GM21447 (cell line): Measurements from ENCODE around the gene LMF1.
"Not testable (repeated sequence)": the region's sequence is repeated elsewhere in the genome, so short reads cannot be mapped to it uniquely, and the experiment has no call there.

Source experiments
- ATAC-seq: cut with Tn5 transposase; IDR thresholded peaks from one replicate; pipeline ENCODE4 v1.9.1; 2021; ENCODE audit not compliant: unreplicated experiment

LMF1 gene

DNA sequence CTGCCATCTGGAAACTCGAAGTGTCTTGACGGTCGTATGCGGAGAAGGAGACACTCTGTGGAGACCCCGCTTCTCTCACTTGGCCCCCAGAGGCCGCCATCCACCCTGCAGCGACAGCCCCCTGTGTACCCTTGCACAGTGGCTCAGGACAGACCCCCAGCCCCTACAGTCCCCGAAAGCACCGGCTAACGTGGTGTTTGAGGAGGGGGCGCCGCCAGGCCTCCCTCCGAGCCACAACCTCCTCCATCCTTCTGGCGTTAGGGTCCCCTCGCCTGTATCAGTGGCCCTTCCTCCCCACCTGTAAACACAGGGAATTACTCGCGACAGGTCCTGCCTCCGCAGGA, 73.6 kb downstream of the LMF1 start:
- no peak for ATAC-seq

DNA sequence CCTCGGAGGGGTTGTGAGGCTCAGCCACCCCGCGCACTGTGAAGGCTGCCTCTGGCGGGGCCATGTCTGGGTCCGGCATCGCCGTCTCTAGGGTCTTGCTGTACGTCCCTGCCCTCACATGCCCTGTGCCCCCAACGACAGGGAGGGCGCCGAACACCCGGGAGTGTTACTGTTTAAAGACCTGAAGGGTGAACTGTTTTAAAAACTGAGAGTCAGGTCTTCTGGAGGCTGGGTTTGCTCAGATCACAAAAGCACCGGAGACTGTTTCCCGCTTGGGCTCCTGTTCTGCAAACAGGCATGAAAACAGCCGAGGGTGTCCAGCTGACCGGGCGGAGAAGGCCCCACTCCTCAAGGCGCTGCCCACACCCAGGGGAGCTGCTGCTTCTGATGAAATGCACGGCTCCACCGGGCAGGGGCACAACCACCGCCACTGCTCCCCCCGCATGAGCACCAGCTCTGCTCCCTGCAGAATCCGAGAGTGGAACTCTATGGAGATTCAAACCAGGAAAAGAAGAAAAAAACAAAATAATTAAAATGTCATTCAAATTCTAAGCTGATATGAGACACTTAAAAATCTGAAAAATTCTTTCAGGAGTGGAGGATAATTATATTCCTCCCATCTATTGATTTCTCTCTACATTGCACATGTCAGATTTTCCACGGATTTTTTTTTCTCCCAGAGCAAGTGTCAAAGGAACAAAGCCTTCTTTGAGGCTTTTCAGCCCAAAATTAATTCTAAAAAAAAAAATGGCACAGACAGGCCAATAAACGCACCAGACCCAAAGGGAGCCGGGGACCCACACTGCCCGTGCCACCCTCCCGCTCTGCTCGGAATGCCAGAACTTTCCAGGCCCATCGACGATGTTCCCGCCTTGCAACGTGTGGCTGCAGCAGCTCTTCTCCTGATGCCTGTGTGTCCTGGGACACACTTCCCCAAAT, 74.3 kb downstream of the LMF1 start:
- no peak for ATAC-seq

DNA sequence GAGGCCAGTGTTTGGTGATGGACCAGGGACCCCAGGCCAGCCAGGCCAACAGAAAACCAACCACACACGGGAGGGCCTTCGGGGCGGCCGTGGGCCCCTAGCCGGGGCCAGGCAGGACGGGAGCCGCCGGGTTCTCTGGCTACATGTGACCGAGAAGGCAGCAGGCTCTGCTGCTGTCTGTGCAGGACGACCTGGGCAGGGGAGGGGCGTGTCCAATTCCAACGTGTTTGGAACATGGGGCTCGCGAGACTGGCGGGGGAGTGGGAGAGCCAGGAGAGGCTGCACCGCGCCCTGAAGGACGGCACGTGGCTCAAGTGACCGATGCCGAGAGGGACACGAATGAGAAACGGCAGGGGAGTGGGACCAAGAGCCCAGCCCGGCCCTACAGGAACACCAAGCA, 75.4 kb downstream of the LMF1 start:
- no peak for ATAC-seq

DNA sequence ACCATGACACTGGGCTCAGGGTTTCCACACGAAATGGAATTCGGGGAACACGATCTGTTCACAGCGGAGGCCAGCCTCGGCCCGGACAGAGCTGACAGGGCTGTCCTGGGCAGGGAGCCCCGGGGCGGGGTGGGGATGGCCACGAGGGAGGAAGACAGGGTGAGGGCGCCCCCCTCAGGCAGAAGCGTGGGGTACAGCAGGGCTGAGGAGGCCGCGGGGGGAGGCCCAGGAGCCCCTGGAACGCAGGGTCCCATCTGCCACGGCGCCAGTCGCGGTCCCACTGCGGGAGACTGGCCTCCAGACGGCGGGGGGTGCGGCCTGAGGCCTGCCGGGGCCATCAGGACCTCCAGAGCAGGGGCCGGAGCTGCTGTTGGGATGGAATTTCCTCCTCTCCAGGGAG, 75.9 kb downstream of the LMF1 start:
- ATAC-seq = no peak

DNA sequence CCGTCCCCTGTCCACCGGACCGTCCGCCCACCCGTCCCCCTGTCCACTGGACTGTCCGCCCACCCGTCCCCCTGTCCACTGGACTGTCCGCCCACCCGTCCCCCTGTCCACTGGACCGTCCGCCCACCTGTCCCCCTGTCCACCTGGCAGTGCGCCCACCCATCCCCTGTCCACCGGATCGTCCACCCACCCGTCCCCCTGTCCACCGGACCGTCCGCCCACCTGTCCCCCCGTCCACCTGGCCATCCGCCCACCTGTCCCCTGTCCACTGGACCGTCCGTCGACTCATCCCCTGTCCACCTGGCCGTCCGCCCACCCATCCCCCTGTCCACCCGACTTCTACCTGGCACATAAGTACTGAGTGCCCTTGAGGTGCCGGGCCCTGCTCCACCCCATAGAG, 76.6 kb downstream of the LMF1 start:
- no peak for ATAC-seq

DNA sequence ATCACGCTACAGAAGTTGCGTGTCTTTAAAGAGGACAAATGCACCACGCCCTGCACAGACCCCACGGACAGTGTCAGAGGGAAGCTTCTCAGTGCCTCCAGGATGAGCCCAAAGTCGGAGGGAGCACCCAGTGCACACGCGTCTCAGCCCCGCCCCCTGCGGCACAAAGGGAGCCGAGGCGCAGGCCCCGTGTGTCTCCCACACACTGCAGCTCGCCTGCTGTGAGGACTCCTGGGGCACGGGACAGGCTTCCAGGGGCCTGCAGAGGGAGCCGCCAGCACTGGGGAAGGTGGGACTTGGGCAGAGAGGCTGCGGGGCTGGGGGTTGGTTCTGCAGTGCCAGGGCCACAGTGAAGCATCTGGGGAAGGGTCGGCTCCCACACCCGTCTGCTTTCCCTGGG, 77.4 kb downstream of the LMF1 start:
- ATAC-seq = no peak

DNA sequence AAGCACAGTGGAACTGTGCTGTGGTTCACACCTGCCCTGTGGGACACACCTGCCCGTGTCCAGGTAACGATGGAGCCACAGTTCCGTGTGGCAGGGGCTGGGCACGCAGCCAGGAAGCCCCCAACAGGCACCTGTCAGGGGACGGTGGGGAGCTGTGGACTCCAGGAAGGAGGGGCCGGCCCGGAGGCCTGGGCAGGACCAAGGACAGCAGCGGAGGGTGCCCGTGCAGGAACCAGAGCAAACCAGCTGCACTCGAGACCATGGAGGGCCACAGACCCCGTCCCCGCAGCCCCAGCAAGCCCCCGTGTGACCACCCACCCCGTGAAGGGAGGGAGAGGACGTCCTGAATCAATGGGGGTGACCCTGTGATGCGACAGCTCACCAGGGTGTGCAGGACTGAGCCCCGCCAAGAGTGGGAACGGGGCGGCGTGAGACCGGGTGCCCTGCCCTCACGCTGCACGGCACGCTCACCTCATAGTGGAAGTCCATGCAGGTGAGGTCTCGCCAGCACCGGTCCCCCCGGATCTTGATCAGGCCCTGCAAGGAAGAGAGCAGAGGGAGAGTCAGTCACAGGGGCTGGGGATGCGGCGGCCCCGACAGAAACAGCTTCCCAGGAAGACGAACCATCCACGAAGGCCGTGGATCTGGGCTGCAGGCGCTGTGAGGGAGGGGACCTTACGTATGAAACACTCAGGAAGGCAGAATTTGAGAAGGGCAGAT, 78.1 kb downstream of the LMF1 start:
- no peak for ATAC-seq

DNA sequence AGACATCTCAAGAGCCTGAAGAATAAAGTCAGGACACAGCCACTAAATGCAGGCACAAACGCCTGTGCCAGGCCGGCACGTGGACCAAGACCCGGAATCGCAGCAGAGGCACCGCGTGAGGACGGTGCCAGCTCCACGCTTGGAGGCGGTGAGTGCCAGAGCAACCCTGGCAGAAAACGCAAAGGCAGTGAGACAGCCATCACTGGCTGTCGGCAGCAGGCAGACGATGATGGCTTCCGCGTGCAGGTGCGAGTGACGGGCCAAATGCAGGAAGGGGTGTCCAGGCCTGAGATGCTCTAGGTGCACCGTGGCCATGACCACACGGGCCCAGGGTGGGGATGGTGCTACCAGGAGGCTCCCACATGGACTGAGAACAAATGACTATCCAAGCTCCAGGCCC, 78.8 kb downstream of the LMF1 start:
- no peak for ATAC-seq

DNA sequence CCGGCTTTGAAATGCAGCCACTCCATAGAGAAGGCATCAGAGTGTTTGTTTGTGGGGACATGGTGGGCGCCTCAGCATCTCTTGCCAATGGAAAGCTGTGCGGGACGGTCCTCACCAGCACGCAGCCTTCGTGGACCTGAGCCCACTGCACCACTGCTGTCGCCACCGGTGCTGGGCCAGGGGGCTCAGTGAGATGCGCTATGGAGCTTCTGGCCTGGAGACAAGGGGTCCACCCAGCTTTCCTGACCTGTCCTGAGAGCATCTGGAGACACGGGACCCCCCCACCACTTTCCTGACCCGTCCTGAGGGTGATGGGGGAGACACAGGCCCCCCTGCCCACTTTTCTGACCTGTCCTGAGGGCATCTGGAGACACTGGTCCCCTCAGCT, 79.4 kb downstream of the LMF1 start:
- no peak for ATAC-seq

DNA sequence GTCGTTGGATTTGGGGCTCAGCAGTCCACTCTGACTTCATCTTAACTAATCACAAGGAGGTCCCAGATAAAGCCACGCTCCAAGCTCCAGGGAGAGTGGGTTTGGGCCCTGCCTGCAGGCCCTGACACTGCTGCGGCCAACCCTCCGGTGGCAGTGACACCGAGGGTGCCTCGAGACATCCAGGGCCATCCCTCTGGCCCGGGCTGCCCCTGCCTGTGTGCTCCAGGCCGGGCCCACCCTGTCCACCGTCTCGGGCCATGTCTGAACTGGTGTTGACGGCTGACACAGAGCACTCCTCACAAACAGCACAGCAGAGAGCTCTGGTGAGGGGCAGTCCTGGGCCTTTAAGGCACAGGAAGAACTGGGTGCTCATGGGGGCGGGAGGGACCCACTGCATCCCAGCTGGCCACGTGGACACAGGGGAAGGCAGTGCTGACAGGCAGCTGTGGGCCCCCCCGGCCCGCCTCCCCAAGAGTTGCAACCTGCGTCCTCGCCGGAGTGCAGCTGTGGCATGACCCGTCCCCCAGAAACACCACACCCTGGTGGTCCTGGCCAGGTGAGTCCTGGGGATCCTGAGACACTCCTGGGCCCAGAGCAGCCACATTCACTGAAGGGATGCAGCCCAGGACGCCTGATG, 80.0 kb downstream of the LMF1 start:
- no peak for ATAC-seq

DNA sequence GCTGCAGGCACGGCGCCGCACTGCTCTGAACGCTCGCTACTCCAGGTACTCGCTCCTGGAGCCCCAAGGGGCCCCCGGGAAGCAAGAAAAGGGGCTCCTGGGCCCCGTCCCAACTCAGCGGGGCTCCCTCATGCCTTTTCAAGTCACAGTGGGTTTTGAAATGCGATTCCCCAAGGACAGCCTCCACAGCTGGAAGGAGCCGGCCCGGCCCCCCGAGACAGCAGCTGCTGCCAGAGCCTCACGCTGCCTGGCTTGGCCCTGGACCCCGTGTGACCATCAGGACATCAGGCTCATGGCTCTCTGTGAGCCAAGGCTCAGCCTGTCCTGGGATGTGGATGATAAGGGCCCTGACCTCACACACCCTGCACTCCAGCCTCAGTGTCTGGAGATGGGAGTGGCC, 80.6 kb downstream of the LMF1 start:
- ATAC-seq = no peak

DNA sequence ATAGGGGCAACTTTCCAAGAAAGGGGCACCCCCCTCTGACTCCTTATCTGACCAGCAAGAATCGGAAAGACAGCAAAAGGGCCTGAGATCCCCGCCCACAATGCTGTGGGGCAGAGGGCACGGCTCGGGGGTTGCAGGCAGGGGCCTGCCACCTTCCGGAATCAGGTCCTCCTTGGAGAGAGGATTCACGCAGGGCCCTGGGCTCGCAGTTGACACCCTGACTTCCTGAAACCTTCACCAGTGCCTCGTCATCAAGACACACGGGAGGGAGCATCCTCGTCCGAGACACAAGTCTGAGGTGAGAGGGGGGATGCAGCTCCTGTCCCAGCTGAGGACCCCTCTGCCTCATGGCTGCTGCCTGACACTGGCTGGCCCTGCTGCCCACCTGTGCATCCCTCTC, 81.2 kb downstream of the LMF1 start:
- ATAC-seq = no peak

DNA sequence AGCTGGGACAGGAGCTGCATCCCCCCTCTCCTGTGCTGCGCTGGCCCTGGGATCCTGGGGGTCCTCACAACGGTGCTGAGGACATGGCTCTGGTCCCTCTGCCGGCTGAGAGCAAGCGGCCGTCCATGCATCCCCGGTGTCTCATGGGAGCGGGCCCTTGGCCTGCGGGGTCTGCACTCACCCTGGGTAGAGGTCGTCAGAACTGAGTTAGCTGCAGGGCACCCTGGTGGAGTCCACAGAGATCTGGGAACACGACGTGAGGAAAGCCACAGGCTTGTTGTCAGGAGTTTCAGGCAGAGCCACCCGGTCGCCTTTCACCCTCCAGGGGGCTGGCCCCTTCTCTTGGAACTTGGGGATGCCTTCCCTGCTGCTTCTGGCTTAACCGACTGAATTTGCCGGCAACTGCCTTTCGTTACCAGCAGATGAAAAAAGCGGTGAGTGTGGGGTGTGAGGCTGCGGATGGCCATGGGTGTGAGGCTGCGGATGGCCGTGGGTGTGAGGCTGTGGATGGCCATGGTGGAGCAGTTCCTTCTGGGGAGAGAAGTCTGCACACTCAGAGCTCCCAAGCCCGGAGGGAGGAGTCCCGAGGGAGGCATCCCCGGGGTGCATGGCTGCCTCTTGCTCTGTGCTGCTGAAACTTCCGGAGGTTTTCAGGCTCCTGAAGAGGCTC, 81.7 kb downstream of the LMF1 start:
- no peak for ATAC-seq

DNA sequence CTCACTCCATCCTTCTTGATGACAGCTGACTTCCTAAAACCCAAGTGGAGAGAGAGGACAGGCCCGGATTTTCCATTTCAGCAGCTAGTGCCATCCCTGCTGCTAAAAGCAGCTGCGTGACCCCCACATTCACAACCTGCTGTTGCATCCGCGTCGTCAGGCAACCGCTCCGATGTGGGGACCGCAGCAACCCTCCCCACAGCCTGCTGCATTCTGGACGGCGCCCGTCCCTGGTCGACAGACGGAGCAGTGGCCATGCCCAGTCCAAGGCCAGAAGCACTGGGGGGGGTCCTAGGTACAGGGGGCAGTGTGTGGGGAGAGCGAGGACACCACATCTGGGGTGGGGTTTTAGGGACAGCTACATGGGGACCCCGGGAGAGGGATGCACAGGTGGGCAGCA, 82.3 kb downstream of the LMF1 start:
- ATAC-seq = not testable (repeated sequence)

DNA sequence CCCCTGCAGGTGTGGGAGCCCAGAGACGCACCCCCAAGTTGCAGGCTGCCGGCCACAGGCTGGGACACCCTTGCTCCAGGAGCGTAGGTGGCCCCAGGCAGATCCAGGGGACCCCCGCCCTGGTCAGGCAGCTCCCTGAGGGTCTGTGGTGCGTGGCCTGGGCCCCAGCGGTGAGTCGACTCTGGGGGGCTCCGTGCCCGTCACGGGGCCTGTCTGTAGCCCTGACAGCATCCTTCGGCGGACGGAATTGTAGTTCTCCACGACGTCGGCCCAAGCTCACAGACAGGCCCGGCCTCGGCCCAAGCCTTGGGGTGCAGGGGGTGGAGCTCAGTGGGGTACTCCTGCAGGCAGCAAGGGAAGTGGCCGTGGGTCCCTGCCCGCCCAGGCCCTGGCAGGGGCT, 82.9 kb downstream of the LMF1 start:
- no peak for ATAC-seq

DNA sequence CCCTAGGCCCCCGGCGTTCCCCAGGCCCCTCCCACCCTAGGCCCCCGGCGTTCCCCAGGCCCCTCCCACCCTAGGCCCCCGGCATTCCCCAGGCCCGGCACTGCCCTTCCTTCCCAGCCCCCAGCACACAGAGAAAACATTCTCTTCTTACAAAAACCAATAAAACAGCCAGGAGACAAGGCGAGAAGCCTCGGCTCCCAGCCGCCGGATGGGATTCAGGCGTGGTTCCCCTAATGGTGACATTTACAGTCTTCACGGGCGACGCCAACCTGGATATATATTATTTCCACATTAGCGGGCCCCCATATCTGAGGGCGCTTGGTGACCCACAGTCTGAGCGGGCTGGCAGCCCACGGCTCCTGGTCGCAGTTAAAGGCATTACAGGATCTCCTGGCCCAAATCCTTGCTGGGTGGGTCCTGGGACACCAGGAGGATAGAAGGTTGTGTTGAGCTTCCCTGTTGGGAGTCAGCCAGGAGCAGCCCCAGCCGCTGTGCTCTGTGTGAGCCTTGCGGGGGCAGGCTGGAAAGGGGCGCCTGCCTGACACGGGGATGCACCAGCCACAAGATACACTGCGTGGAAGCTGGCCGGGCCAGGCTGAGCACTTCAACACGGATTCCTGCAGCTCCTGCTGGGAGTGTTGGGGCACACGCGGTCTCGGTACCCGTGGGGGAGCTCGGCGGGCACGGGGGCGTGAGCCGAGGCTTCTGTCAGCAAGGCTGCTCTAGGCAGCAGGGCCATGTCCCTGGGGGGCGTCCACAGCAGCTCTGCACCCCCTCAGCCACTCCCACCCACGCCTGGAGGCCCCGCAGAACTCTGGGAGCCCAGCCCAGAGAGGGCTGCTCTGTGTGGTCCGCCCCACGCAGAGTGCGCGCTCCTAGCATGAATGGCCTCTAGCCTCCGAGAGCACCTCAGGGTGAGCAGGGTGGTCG, 83.7 kb downstream of the LMF1 start:
- no peak for ATAC-seq

DNA sequence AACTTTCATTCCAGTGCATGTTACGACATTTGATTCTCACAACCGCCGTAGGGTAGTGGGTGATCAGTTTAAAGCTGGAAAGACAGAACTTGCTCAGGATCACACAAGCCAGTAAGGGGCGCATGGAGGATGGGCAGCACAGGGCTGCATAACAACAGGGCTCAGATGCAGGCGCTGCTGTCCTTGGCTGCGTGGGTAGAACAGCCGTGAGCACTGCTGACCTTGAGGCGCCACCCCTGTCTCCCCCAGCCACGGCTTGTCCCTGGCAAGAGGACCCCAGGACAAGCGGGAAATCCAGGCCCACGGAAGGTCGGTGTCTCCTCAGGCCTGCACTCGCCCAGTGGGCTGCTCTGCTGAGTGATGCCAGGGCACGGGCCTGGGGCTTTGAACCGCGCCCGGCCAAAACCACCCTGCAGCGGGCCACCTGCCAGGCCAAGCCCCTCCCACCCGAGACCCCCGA, 84.7 kb downstream of the LMF1 start:
- ATAC-seq = no peak

DNA sequence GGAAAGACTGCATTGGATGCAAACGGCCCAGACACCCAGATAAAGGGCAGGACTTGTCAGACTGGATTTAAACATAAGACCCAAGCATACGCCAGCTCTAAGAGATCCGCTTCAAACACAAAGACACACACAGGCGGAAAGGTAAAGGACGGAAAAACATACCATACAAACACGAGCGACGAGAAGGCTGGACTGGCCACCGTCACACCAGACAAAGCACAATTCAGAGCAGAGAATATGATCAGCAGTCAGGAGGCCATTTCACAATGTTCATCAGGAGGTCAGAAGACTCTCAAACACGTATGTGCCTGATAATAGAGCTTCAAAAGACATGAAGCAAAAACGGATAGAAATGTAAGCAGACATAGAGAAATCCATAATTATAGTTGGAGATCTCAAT, 85.4 kb downstream of the LMF1 start:
- no peak for ATAC-seq

DNA sequence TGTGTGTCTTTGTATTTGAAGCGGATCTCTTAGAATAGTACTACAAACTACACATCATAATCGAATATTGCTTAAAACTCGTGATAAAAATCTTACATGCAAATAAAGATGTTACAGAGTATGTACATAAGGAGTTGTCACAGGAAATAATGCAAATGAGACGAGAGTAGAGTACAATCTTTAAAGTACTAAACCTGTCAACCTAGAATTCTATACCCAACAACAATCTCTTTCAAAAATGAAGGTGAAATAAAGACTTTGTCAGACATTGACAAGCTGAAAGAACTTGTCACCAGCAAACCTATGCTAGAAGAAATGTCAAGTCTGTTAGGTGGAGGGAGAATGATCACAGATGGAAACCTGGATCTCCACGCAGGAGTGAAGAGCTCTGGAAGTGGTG, 86.6 kb downstream of the LMF1 start:
- no peak for ATAC-seq

DNA sequence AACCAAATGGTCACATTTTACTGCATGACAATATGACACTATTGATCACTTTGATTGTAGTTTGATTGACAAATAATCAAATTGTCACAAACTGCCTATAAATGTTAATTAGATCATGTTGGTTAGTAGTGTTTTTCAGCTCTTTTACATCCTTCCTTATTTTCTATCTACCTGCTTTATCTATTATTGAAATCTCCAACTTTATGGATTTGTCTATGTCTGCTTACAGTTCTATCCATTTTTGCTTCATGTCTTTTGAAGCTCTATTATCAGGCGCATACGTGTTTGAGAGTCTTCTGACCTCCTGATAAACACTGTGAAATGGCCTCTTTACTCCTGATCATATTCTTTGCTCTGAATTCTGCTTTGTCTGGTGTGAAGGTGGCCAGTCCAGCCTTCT, 87.0 kb downstream of the LMF1 start:
- no peak for ATAC-seq
